GM21447 (cell line): Measurements from ENCODE around the gene IFRD1.

ENCODE experiments used
- ATAC-seq: cut with Tn5 transposase; IDR thresholded peaks from one replicate; pipeline ENCODE4 v1.9.1; 2021; ENCODE audit not compliant: unreplicated experiment

The IFRD1 gene

GRCh38 chr7:112449902-112450806 lies at the start of gene IFRD1:
TSS of gene IFRD1 (plus strand) at chr7:112450460. CDS start at chr7:112450689, 229 bp downstream.
- ATAC-seq: peak; percentile 71

DNA sequence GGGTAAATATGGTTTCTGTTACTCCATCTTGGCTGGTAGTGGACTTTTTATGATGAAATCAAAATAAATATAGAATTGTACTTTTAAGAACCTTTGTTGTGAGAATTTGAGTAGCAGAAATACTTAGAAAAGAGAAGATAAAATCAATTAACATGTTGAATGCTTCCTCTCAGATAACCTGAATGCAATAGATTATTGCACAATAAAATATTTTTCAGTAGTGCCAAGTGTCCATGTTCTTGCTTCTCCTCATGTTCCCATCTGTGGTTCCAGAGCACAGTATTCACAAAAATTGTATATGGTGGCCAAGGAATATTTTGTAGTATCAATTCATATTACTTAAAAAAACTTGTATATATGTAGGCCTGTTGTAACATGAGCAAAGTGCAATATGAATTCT lies 45.9 kb upstream of the IFRD1 start:
- no peak for ATAC-seq

GRCh38 chr7:112405286-112405685 lies 45.0 kb upstream of the IFRD1 start:
- no peak for ATAC-seq

DNA sequence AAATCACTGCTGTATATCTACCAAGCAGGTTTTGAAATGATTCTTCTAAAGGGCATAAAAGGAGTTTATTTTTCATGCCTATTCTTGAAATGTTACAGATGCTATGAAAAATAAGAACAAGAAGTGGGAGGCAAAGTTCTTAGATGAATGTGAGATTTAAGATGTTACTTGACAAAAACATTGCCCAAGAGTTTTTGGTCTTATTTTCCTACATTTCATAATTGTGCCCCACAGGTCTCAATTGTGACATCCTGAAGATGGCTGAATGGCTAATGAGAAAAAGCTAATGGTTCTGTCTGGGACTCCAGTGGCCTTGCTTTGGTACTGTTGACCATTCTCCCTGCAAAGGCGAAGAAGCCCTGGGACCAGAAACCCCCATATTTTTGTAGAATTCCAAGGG lies 43.0 kb upstream of the IFRD1 start:
- no peak for ATAC-seq

DNA sequence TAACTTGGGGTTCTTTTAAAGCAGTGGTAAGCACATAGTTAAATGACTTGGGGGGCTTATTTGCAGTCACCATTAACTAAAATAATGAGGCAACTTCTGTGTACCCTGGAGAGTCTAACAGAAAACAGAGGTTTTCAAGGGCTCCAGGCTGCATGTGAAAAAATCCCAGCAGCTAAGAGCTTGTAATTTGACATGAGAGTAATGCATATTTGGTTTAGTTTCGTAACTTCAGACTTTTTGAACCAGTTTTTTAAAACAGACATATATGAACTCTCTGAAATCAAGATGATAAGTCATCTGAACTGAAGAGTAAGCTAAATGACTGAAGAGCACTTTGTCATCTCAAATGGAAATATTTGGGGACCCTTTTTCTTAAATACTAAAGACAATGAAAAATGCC lies 40.2 kb upstream of the IFRD1 start:
- ATAC-seq: no peak

DNA sequence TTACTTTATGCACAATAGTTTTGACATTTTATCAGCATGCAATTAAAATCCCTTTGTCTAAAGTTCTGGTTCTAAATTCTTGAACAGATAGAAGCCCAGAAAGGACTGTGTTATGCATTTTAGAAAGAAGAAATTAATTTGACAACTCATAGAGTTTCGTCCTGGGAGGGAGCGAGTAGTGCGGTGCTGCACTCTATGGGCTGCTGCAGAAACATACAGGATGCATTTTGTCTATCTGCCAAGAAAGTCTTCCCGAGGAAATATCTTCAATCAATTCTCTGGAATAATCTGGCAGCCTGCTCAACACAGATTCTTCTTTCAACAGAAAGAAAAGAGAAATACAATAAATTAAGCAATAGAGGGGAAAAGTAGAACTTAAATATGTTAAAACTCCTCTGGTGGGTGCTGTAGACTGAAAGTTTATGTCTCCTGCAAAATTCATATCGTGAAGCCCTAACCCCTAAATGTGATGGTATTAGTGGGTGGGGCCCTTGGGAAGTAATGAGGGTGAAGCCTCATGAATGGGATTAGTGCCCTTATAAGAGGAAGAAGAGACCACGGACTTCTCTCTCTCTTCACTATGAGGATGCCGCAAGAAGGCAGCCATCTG lies 39.0 kb upstream of the IFRD1 start:
- no peak for ATAC-seq

- ATAC-seq: no peak
These were observed 35.3 kb upstream of the IFRD1 start for GRCh38 chr7:112414855-112415490.

DNA sequence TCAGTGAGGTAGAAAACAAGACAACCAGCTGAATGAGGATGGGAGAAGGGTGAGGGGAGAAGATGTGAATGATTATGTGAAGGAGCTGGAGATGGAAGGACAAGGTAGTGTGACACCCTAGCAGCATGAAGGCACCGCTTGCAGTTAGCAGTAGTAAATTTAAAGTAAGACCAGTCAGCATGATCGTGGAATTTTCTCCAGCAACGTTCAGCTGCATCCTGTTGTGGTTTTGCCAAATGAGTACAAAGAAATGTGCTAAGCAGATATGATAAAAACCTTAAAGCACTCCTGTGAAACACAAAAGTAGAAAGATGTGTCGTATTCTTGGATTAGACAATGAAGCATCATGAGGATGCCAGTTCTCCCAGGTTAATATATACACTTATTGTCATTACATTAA lies 34.1 kb upstream of the IFRD1 start:
- ATAC-seq: no peak

DNA sequence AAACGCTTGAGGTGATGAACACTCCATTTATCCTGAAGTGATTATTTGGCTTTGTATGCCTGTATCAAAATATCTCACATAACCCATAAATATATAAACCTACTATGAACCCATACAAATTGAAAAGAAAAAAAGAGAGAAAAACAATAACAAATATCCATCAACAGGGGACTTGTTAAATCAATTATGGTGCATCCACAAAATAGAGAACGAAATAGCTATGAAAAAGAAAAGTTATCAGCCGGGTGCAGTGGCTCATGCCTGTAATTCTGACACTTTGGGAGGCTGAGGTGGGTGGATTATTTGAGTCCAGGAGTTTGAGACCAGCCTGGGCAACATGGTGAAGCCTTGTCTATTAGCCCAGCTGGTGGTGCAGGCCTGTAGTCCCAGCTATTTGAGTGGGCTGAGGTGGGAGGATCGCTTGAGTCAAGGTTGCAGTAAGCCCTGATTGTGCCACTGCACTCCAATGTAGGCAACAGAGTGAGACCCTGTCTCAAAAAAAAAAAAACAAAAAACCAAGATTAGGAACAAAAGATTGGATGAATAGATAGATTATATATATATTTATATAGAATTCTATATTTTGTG lies 30.6 kb upstream of the IFRD1 start:
- no peak for ATAC-seq

DNA sequence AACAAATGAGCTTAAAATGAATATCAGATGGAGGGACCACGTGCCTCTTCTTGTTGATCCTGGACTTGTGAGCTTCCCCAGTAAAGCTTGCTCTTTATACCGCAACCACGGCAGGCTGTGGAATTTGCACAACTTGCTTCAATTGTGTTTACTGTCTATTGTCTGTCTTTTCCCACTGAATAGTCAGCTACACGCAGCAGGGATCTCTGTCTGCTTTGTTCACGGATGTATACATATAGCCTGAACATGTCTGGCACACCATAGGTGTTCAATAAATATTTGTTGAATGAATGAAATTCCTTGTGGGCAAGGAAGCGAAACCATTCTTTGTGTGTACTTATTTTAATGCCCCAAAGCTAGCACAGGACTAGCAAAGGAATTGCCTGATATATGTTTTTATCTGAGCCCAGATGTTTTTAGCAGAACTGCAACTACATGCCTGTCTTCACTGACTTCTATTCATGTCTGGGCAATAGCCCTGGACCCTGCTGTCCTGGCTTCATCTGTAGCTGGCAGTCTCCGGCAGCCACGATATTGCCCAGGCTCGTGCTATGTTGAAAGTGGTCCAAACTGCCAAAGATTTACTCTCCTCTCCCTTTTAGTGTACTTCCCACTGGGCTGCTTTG lies 29.9 kb upstream of the IFRD1 start:
- no peak for ATAC-seq

- ATAC-seq: no peak
These were observed 28.4 kb upstream of the IFRD1 start for GRCh38 chr7:112421666-112422486.

DNA sequence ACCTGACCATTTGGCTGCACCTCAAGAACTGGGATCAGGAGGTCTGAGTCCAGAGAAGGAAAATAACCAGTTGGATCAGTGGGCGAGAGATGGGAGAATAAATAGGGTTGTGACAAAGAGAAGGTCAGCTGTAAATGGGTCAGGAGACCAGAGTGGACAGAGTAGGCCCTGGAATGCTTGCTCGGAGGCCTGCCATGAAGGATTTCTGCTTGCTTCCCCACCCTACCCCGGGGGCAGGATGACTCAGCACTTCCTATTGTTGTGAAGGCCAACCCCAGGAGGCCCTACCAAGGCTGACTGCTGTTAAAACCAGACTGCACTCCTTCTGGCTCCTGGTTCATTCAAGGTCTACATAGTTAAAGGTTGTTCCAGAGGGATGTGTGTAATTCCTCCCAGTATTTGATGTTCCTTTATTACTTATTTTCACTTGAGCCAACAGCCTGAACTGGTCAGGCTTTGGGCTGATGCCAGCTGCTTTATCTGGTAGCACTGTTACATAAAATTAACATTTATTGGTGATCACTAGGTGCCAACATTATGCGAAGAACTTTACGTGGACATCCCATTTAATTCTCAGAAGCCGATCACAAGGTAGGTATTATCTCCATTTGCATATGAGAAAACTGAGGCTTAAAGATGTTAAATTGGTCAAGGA lies 27.3 kb upstream of the IFRD1 start:
- ATAC-seq: peak; percentile 65

DNA sequence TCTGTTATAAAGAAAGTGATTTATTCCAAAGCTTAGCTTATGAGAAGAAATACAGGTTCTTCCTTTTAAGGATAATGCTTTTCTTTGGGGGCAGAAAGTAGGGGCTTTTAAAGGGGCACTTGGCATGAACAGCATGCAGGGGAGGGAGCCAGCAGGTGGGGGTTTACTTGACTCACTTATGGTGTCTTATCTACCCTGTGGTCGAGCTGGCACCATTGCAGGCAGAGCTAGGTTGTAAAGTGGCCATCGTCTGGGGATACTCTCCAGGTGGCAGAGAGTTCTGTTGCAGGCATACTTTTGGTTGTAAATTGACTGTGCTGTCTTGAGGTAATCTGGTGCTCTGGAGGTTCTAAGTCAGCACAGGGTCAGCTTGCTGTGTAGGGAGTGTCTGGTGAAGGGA lies 26.3 kb upstream of the IFRD1 start:
- ATAC-seq: no peak

DNA sequence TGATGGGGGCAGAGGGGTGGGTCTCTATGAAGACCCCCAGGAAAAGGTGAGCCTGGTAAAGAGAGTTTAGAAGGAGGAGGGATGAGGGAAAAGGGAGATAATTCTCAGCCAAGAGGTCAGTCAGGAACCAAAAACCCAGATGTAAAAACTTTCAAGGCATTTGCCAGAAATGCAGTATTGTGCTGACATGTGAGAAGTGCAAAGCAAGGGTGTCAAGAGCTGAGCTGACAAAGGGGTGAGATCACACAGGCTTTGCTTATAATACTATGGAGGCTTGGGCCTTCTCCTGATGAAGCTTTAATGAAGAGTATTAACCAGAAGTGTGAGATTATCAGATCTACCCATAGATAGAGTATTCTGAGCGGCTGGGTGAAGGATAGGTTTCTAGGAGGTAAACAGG lies 22.3 kb upstream of the IFRD1 start:
- ATAC-seq: no peak

GRCh38 chr7:112428715-112429114 lies 21.5 kb upstream of the IFRD1 start:
- ATAC-seq: no peak

DNA sequence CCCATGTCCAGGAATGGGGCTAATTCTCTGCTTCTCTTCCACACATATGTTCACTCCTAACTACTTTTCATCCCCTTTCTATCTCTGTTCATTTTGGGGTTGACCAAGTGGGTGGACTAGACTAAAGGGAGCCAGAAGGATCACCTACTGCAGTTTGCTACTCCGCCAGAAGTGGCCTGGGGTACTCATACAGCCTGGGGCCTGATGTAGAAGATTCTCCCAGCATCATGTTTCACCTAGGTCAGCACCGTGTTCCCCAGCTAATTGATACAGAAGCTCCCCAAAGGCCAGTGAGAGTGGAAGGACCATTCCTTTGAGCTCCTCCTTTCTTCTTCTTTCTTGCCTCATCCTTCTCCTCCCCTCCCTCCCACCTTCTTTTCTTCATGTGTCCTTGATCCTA lies 19.6 kb upstream of the IFRD1 start:
- ATAC-seq: no peak

GRCh38 chr7:112431803-112432202 lies 18.5 kb upstream of the IFRD1 start:
- no peak for ATAC-seq

- ATAC-seq: no peak
These were observed 17.0 kb upstream of the IFRD1 start for GRCh38 chr7:112433289-112433688.

- ATAC-seq: no peak
These were observed 13.2 kb upstream of the IFRD1 start for GRCh38 chr7:112437072-112437471.

GRCh38 chr7:112439476-112439875 lies 10.8 kb upstream of the IFRD1 start:
- no peak for ATAC-seq
